NCI-H82 treated with DMSO at 0.1 percent for 48 hours (cell line): Measurements from ENCODE around the gene IFT122.
"Not testable (repeated sequence)": the region's sequence is repeated elsewhere in the genome, so short reads cannot be mapped to it uniquely, and the experiment has no call there.

Experiments
- DNase-seq: peaks from one replicate; lab custom pipeline; 2025; ENCODE audit not compliant: unreplicated experiment; lab: John Stamatoyannopoulos, UW

The IFT122 gene

GRCh38 chr3:129515821-129516432, 75.9 kb downstream of the IFT122 start:
- DNase-seq, result not testable (repeated sequence)

GRCh38 chr3:129517516-129517915, 77.5 kb downstream of the IFT122 start:
- DNase-seq, result no peak

- DNase-seq, result no peak
Observed at GRCh38 chr3:129518038-129518561, 78.1 kb downstream of the IFT122 start.

- no peak for DNase-seq
Observed at GRCh38 chr3:129518581-129518980, 78.6 kb downstream of the IFT122 start.

GRCh38 chr3:129519449-129519848, 79.4 kb downstream of the IFT122 start:
- no peak for DNase-seq

GRCh38 chr3:129519896-129520715, 80.1 kb downstream of the IFT122 start:
- no peak for DNase-seq

- DNase-seq, result no peak
Observed at GRCh38 chr3:129520960-129521359, 80.9 kb downstream of the IFT122 start.

- DNase-seq, result no peak
Observed at GRCh38 chr3:129521611-129522010, 81.6 kb downstream of the IFT122 start.

- DNase-seq, result no peak
Observed at GRCh38 chr3:129522953-129523352, 82.9 kb downstream of the IFT122 start.

- no peak for DNase-seq
Observed at GRCh38 chr3:129524081-129524480, 84.1 kb downstream of the IFT122 start.

GRCh38 chr3:129525341-129525968, 85.4 kb downstream of the IFT122 start:
- DNase-seq, result no peak

GRCh38 chr3:129526121-129526900, 86.3 kb downstream of the IFT122 start:
- DNase-seq, result no peak

GRCh38 chr3:129527262-129527661, 87.2 kb downstream of the IFT122 start:
- DNase-seq, result no peak

GRCh38 chr3:129528589-129529100, 88.6 kb downstream of the IFT122 start, which contains the start of gene RHO:
Gene RHO, plus strand, starts transcription at chr3:129528639. Its CDS starts 95 bp downstream, at chr3:129528734.
- no peak for DNase-seq

- DNase-seq, result no peak
Observed at GRCh38 chr3:129529436-129530210, 89.6 kb downstream of the IFT122 start.

- DNase-seq, result no peak
Observed at GRCh38 chr3:129530251-129530791, 90.3 kb downstream of the IFT122 start.

GRCh38 chr3:129530821-129531220, 90.8 kb downstream of the IFT122 start:
- DNase-seq, result no peak

GRCh38 chr3:129531699-129532098, 91.7 kb downstream of the IFT122 start:
- no peak for DNase-seq

- no peak for DNase-seq
Observed at GRCh38 chr3:129532261-129532660, 92.2 kb downstream of the IFT122 start.

GRCh38 chr3:129533406-129533805, 93.4 kb downstream of the IFT122 start:
- no peak for DNase-seq
